ENCODE data around the gene LRCH1.

DNA sequence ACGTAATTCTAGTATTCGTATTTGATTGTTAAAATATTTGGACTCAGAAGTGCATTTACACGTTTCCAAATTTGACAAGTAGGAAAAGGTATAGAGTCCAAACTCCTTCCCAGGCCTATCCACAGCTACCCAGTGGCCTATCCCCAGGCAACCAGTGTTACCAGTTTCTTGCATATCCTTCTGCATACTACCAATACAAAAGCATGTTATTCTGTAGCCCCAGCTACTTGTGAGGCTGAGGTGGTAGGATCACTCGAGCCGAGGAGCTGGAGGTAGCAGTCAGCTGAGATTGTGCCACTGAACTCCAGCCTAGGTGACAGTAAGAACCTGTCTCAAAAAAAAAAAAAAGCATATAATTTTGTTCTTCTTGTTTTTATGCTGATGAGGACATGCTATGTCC is 67.1 kb downstream of the LRCH1 start:
- TF ChIP-seq, protein P1, sequence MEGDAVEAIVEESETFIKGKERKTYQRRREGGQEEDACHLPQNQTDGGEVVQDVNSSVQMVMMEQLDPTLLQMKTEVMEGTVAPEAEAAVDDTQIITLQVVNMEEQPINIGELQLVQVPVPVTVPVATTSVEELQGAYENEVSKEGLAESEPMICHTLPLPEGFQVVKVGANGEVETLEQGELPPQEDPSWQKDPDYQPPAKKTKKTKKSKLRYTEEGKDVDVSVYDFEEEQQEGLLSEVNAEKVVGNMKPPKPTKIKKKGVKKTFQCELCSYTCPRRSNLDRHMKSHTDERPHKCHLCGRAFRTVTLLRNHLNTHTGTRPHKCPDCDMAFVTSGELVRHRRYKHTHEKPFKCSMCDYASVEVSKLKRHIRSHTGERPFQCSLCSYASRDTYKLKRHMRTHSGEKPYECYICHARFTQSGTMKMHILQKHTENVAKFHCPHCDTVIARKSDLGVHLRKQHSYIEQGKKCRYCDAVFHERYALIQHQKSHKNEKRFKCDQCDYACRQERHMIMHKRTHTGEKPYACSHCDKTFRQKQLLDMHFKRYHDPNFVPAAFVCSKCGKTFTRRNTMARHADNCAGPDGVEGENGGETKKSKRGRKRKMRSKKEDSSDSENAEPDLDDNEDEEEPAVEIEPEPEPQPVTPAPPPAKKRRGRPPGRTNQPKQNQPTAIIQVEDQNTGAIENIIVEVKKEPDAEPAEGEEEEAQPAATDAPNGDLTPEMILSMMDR (IDR thresholded peaks at IDR 0.05) = no peak
- no peak for TF ChIP-seq POLR2AphosphoS5 (IDR thresholded peaks at IDR 0.05)
- TF ChIP-seq POLR2A (IDR thresholded peaks at IDR 0.05) = no peak
